ENCODE results near the gene CALML4.
"Not testable (repeated sequence)": the region's sequence is repeated elsewhere in the genome, so short reads cannot be mapped to it uniquely, and the experiment has no call there.

Gene CALML4, protein sequence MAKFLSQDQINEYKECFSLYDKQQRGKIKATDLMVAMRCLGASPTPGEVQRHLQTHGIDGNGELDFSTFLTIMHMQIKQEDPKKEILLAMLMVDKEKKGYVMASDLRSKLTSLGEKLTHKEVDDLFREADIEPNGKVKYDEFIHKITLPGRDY

DNA sequence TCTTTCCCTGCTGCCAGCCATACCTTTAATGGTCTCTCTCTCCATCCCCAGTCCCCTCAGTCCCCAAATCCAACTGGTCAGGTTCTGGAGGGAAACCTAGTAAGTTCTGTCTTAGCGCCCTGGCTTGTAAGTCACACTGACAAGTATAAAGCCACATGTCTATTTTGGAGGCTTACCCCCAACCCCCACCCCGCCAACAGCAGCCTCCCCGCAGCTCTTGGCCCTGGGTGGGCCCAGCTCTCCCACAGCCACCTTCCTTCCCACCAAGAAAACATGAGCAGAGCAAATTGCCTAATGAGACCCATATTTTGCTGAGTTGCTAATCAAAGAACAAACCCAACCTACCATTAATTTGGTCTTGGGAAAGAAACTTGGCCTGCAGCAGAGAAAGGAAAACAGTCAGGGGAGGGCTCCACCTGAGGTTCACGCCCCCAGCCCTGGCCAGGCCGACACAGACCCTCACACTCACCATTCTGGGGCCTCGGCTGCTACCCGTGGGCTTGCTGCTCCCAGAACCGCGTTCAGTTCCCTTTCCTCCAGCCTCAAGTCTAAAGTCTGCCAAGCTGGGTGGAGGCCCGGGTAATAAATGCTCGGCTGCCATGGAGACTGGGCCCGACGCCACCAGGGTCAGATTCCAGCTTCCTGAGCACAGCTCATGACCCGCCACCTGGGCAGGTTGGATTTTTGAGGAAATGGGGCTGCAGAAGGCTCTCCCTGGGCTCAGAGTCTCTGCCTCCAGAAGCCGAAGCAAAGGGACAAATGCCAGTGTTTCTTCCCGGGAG, at the start of gene CALML4:
Gene CALML4, minus strand, starts transcription at position 557 of the 782 bp plus-strand sequence. Its CDS starts 85 bp downstream, at position 472.
- H3K27ac ChIP-seq (ENCODE audit: low read length): no peak within 1 kb of the TSS
- no peaks in the 10 kb centered on the region for H3K36me3 ChIP-seq (ENCODE audit: control insufficient read depth, low read depth, low read length)
- H3K4me3 ChIP-seq (ENCODE audit: low read length): no peak within 1 kb of the TSS
- H3K4me1 ChIP-seq (ENCODE audit: control insufficient read depth, low read depth, low read length): peaks cover 35% of the 10 kb centered on the region
- no peaks in the 10 kb centered on the region for H3K27me3 ChIP-seq (ENCODE audit: control insufficient read depth, insufficient read depth, low read length)
- H3K9me3 ChIP-seq (ENCODE audit: control insufficient read depth, low read depth, low read length): no peaks in the 10 kb centered on the region
- H3K9ac ChIP-seq (ENCODE audit: low read length): no peak within 1 kb of the TSS

DNA sequence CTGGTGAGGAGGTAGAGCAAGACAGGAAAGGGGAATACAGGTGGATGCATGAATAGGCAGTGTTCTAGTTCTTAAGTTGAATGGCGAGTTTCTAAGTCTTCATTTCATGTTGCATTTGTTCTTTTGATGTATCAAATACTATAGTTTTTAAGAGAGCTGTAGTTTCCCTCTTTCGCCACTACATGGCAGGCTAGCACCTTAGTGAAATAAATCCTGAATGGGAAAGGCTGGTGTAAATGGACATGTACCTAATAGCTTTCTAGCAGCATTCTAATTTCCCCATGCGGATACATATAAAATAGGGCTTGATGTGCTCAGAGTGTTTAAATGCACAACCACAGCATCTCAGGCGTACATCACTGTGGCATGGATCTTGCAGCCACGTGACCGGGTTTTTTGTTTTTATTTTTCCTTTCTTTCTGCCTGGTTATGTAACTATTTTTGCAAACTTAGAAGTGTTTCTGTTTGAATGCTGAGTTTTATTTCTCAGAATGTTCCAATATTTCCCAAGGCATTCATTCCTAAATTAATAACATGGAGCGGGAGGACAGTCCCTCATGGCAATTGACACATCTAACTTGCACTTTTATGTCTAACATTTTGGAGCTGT, 47.9 kb upstream of the CALML4 start:
- no peak overlapping the region for H3K9ac ChIP-seq (ENCODE audit: low read length)
- no peaks in the 10 kb centered on the region for H3K4me1 ChIP-seq (ENCODE audit: control insufficient read depth, low read depth, low read length)
- no peak overlapping the region for H3K27ac ChIP-seq (ENCODE audit: low read length)
- no peaks in the 10 kb centered on the region for H3K9me3 ChIP-seq (ENCODE audit: control insufficient read depth, low read depth, low read length)
- no peak overlapping the region for H3K4me3 ChIP-seq (ENCODE audit: low read length)
- H3K36me3 ChIP-seq (ENCODE audit: control insufficient read depth, low read depth, low read length): no peaks in the 10 kb centered on the region
- H3K27me3 ChIP-seq (ENCODE audit: control insufficient read depth, insufficient read depth, low read length): no peaks in the 10 kb centered on the region

DNA sequence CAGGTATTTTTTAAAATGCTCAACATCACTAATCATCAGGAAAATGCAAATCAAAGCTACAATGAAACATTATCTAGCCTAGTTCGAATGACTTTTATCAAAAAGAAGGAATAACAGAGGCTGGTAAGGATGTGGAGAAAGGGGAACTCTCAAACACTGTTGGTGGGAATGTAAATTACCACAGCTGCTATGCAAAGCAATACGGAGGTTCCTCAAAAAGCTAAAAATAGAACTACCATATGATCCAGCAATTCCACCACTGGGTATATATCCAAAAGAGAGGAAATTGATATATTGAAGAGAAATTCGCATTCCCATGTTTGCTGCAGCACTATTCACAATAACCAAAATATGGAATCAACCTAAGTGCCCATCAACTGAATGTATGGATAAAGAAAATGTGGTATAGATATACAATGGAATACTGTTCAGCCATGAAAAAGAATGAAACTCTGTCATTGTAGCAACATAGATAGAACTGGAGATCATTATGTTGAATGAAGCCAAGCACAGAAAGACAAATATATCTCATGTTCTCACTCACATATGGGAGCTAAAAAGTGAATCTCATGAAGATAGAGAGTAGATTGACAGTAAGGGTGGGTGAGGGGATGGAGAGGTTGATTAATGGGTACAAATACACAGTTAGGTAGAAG, 44.1 kb upstream of the CALML4 start:
- no peak overlapping the region for H3K27ac ChIP-seq (ENCODE audit: low read length)
- H3K9ac ChIP-seq (ENCODE audit: low read length): no peak overlapping the region
- no peaks in the 10 kb centered on the region for H3K4me1 ChIP-seq (ENCODE audit: control insufficient read depth, low read depth, low read length)
- no peaks in the 10 kb centered on the region for H3K9me3 ChIP-seq (ENCODE audit: control insufficient read depth, low read depth, low read length)
- no peak overlapping the region for H3K4me3 ChIP-seq (ENCODE audit: low read length)
- H3K36me3 ChIP-seq (ENCODE audit: control insufficient read depth, low read depth, low read length): no peaks in the 10 kb centered on the region
- H3K27me3 ChIP-seq (ENCODE audit: control insufficient read depth, insufficient read depth, low read length): no peaks in the 10 kb centered on the region

DNA sequence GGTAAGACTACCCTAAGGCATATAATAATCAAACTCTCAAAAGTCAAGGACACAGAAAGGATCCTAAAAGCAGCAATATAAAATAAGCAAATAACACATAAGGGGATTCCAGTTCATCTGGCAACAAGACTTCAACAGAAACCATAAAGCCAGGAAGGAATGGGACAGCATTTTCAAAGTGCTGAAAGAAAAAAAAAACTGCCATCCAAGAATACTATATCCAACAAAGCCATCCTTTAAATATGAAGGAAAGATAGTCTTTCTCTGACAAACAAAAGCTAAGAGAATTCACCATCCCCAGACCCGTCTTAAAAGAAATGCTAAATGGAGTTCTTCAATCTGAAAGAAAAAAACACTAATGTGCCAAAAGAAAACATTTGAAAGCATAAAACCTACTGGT, 39.1 kb upstream of the CALML4 start:
- H3K36me3 ChIP-seq (ENCODE audit: control insufficient read depth, low read depth, low read length): no peaks in the 10 kb centered on the region

DNA sequence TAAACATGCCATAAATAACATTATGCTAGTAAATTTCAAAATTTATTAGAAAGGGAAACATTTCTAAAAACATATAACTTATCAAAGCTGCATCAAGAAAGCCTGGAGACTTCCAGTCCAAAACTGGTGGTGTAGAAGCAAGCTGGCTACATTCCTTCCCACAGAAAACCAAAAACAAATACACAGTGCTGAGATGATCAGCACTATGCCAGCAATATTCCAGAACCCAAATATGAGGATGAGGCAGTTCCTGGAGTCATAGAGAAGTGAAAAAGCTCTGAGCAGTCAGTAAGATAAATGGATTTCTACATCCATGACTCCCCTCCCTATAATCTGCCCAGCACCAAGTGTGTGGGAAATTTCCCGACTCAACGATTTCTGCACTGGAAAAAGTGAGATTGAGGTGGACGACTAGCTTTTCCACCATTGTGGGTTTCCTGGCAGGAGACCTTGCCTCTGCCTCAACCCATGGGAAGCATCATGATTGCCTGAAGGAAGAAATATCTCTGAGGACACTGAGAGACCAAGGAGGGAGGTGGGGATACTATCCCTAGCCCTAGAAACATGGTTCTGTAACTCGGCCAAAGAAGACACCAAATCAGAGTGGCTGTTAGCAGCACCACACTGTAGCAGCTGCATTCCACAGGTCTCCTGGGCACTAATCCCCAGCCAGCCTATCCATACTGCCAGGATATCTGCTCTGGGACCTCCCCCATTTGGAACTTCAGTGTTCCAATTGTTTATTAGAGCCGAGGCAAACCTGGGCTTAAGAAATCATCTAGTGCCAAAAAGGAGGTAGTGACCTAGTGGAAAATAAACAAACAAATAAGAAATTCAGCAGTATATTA, 36.2 kb upstream of the CALML4 start:
- no peaks in the 10 kb centered on the region for H3K4me1 ChIP-seq (ENCODE audit: control insufficient read depth, low read depth, low read length)
- no peaks in the 10 kb centered on the region for H3K36me3 ChIP-seq (ENCODE audit: control insufficient read depth, low read depth, low read length)
- H3K27me3 ChIP-seq (ENCODE audit: control insufficient read depth, insufficient read depth, low read length): no peaks in the 10 kb centered on the region
- H3K9me3 ChIP-seq (ENCODE audit: control insufficient read depth, low read depth, low read length): no peaks in the 10 kb centered on the region
- H3K9ac ChIP-seq (ENCODE audit: low read length): no peak overlapping the region
- H3K27ac ChIP-seq (ENCODE audit: low read length): no peak overlapping the region
- H3K4me3 ChIP-seq (ENCODE audit: low read length): no peak overlapping the region

More for the DNA sequence above, 39.1 kb upstream of the CALML4 start:
- H3K9ac ChIP-seq (ENCODE audit: low read length): no peak overlapping the region
- no peaks in the 10 kb centered on the region for H3K4me1 ChIP-seq (ENCODE audit: control insufficient read depth, low read depth, low read length)
- H3K27ac ChIP-seq (ENCODE audit: low read length): no peak overlapping the region
- H3K4me3 ChIP-seq (ENCODE audit: low read length): no peak overlapping the region
- H3K27me3 ChIP-seq (ENCODE audit: control insufficient read depth, insufficient read depth, low read length): no peaks in the 10 kb centered on the region
- H3K9me3 ChIP-seq (ENCODE audit: control insufficient read depth, low read depth, low read length): no peaks in the 10 kb centered on the region

DNA sequence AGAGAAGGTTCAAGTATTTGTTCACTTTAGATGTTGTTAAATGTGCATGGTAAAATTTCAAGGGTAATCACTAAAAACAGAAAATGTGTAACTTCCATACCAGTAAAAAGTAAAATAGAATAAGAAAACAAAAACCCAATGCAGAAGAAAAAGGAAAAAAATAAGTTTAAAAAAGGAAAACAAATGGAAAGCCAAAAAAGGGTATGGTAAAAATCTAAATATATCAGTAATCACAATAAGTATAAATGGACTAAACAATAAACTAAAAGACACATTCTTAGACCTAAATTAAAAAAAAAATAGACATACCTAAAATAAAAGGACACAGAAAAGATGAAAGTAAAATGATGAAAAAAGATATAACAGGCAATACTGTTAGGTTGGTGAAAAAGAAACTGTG, 33.9 kb upstream of the CALML4 start:
- Histone ChIP-seq H3K9me3 (ENCODE audit: control insufficient read depth, low read depth, low read length) (no peaks in the 10 kb centered on the region), H3K4me1 (ENCODE audit: control insufficient read depth, low read depth, low read length) (no peaks in the 10 kb centered on the region), H3K4me3 (ENCODE audit: low read length) (no peak overlapping the region), H3K9ac (ENCODE audit: low read length) (no peak overlapping the region), H3K27me3 (ENCODE audit: control insufficient read depth, insufficient read depth, low read length) (no peaks in the 10 kb centered on the region), H3K27ac (ENCODE audit: low read length) (no peak overlapping the region), H3K36me3 (ENCODE audit: control insufficient read depth, low read depth, low read length) (no peaks in the 10 kb centered on the region)

DNA sequence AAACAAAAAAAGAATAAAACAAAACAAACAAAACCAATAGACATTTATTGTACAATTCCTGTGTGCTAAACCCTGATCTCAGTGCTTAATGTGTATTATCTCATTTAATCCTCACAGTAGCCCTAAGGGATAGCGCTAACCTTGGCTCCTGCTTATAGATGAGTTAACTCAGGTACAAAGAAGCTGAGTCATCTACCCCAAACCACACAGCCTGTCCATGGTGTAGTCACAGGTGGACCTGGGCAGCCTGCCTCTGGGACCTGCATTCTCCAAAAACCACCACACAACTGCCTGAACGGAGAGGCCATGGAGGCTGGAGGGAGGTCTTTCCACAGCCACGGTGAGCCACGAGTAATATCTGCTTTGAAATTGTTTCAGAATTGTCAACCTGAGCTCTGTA, 29.9 kb upstream of the CALML4 start:
- Histone ChIP-seq H3K27ac (ENCODE audit: low read length) (no peak overlapping the region), H3K4me3 (ENCODE audit: low read length) (no peak overlapping the region), H3K9ac (ENCODE audit: low read length) (no peak overlapping the region), H3K36me3 (ENCODE audit: control insufficient read depth, low read depth, low read length) (no peaks in the 10 kb centered on the region), H3K9me3 (ENCODE audit: control insufficient read depth, low read depth, low read length) (no peaks in the 10 kb centered on the region), H3K4me1 (ENCODE audit: control insufficient read depth, low read depth, low read length) (peaks cover 4% of the 10 kb centered on the region), H3K27me3 (ENCODE audit: control insufficient read depth, insufficient read depth, low read length) (peaks cover 6% of the 10 kb centered on the region)

DNA sequence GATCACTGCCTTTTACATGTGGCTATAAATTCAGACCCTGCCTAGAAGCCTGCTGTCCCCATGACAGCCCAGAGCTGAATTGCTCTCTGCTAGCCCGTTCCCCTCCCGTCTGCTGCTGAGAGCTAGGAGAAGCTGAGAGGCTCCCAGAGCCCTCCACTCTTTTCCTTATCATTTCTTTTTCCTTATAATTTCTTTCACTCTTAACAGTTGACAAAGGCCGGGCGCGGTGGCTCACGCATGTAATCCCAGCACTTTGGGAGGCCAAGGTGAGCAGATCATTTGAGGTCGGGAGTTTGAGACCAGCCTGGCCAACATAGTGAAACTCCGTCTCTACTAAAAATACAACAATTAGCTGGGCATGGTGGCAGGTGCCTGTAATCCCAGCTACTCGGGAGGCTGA, 29.4 kb upstream of the CALML4 start:
- H3K9ac ChIP-seq (ENCODE audit: low read length); H3K36me3 ChIP-seq (ENCODE audit: control insufficient read depth, low read depth, low read length); H3K27ac ChIP-seq (ENCODE audit: low read length); H3K9me3 ChIP-seq (ENCODE audit: control insufficient read depth, low read depth, low read length); H3K27me3 ChIP-seq (ENCODE audit: control insufficient read depth, insufficient read depth, low read length); H3K4me1 ChIP-seq (ENCODE audit: control insufficient read depth, low read depth, low read length); H3K4me3 ChIP-seq (ENCODE audit: low read length): not testable (repeated sequence)

DNA sequence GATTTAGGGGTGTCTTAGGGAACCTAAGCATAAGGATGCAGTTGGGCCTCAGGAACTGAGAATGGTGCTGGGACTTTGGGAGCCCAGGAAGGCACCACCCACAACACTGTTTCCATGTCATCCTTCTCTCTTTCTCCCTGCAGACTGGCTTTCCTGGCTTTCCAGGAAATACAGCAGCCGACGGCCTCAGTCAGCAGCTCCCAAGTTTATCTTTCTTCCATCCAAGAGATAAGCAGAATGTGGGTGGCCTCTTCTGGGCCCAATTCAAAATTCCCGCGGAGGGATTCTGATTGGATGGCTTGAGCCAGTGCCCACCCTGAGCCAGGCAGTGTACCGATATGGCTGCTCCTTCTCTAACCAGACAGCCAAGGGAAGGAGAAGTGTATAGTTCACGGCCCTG, 28.9 kb upstream of the CALML4 start:
- Histone ChIP-seq H3K9me3 (ENCODE audit: control insufficient read depth, low read depth, low read length) (no peaks in the 10 kb centered on the region), H3K36me3 (ENCODE audit: control insufficient read depth, low read depth, low read length) (no peaks in the 10 kb centered on the region), H3K27ac (ENCODE audit: low read length) (no peak overlapping the region), H3K27me3 (ENCODE audit: control insufficient read depth, insufficient read depth, low read length) (peaks cover 6% of the 10 kb centered on the region), H3K4me1 (ENCODE audit: control insufficient read depth, low read depth, low read length) (peaks cover 4% of the 10 kb centered on the region), H3K9ac (ENCODE audit: low read length) (no peak overlapping the region), H3K4me3 (ENCODE audit: low read length) (no peak overlapping the region)

DNA sequence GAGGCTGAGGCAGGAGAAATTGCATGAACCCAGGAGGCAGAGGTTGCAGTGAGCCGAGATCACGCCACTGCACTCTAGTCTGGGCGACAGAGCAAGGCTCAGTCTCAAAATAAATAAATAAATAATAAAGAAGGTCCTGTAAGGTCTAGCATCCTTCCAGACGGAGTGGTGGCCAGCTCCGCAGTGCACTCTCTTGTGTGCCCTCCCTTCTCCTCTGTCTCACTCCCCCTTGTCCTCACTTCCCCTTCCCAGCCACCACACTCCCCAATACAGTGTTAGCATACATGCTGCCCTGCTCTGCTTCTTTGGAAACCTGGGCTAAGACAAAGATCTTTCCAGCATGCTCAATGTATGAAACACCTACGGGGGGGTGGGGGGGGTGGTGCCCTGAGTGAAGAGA, 27.8 kb upstream of the CALML4 start:
- Histone ChIP-seq H3K9ac (ENCODE audit: low read length) (no peak overlapping the region), H3K27ac (ENCODE audit: low read length) (no peak overlapping the region), H3K9me3 (ENCODE audit: control insufficient read depth, low read depth, low read length) (no peaks in the 10 kb centered on the region), H3K4me3 (ENCODE audit: low read length) (no peak overlapping the region), H3K27me3 (ENCODE audit: control insufficient read depth, insufficient read depth, low read length) (peaks cover 6% of the 10 kb centered on the region), H3K36me3 (ENCODE audit: control insufficient read depth, low read depth, low read length) (no peaks in the 10 kb centered on the region), H3K4me1 (ENCODE audit: control insufficient read depth, low read depth, low read length) (peaks cover 11% of the 10 kb centered on the region)

DNA sequence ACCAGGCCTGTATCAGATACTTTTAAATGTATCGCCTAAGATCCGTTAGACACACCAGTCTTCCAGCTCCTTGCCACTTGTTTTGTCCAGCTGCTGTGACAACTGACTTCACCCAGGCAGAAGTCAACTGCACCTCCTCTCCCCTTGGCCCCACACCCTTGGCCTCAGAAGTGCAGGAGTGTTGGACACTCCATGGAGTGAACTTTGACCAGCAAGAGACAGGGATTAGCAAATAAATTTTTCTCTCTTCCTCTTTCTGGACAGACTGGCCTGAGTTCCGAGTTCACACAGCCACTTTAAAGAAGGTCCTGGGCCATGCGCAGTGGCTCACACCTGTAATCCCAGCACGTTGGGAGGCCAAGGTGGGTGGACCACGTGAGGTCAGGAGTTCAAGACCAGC, 27.3 kb upstream of the CALML4 start:
- H3K9me3 ChIP-seq (ENCODE audit: control insufficient read depth, low read depth, low read length): no peaks in the 10 kb centered on the region
- no peak overlapping the region for H3K9ac ChIP-seq (ENCODE audit: low read length)
- H3K36me3 ChIP-seq (ENCODE audit: control insufficient read depth, low read depth, low read length): no peaks in the 10 kb centered on the region
- H3K27ac ChIP-seq (ENCODE audit: low read length): no peak overlapping the region
- H3K27me3 ChIP-seq (ENCODE audit: control insufficient read depth, insufficient read depth, low read length): peaks cover 6% of the 10 kb centered on the region
- no peak overlapping the region for H3K4me3 ChIP-seq (ENCODE audit: low read length)
- H3K4me1 ChIP-seq (ENCODE audit: control insufficient read depth, low read depth, low read length): peaks cover 13% of the 10 kb centered on the region

All from iPS-18a (cell line).